Spinal cord (tissue), 10 donors: ENCODE results near the gene DGKG. TPM values are rescaled to one million over a fixed set of nuclear protein-coding genes. Genes with fewer than 3 reads are reported as not detected.

Experiments used
- DNase-seq, 6 donors: peaks; one replicate each; pipeline versions ENCODE4 v3.0.0 to v3.0.0-alpha.2; 2013 to 2015; ENCODE audit warnings: low spot score in 6 of 6, low read depth in 4 of 6
- H3K27ac ChIP-seq: one replicate; pipeline ENCODE4 v1.5.1; 2013; ENCODE audit warnings: low read depth, low read length, control low read depth
- H3K27me3 ChIP-seq: one replicate; pipeline ENCODE4 v1.6.1; 2013; ENCODE audit warnings: low read length; ENCODE audit not compliant: control insufficient read depth, insufficient read depth
- H3K36me3 ChIP-seq: one replicate; pipeline ENCODE4 v1.6.1; 2013; ENCODE audit warnings: low read length; ENCODE audit not compliant: control insufficient read depth, insufficient read depth
- H3K4me1 ChIP-seq: one replicate; pipeline ENCODE4 v1.6.1; 2013; ENCODE audit warnings: low read length; ENCODE audit not compliant: control insufficient read depth, insufficient read depth
- H3K4me3 ChIP-seq: one replicate; pipeline ENCODE4 v1.5.1; 2013; ENCODE audit warnings: low read depth, low read length, control low read depth
- H3K9me3 ChIP-seq: one replicate; pipeline ENCODE4 v1.6.1; 2013; ENCODE audit warnings: low read length; ENCODE audit not compliant: control insufficient read depth, insufficient read depth
- WGBS: methylation state at CpG from one replicate; pipeline ENCODE4 v1.1.5; 2013; ENCODE audit warnings: missing lambda C conversion rate; ENCODE audit not compliant: insufficient coverage; 5-methylcytosine and 5-hydroxymethylcytosine counted together
- polyA plus RNA-seq, 2 donors: library from polyadenylated mRNA; unstranded; fragments of 120-200 nt; gene quantifications; one replicate each; pipeline ENCODE4 v1.2.1, GENCODE V29; 2013; ENCODE audit not compliant: insufficient read length in 2 of 2
- total RNA-seq, 2 donors: library from RNA; depleted of rRNA in 1 of 2; stranded (reverse); fragments of 120-200 nt in 1 of 2; fragments of >200 nt in 1 of 2; gene quantifications; one replicate each; pipeline versions ENCODE4 v1.2.3 to v1.2.4, GENCODE V29; 2013 to 2014
- donor health status: healthy.

The DGKG gene
- total and polyA plus RNA-seq, 4 donors: 5.6 to 20.6 (median 9.9) TPM

GRCh38 chr3:186118692-186119091 is 243.3 kb downstream of the DGKG start:
- H3K9me3 ChIP-seq: no peaks in the 10 kb centered on the region
- DNase-seq: no peak
- WGBS: 96% methylated on average over 5 of the region's 5 CpGs
- no peak overlapping the region for H3K4me3 ChIP-seq
- H3K27me3 ChIP-seq: peaks cover 2% of the 10 kb centered on the region
- no peak overlapping the region for H3K27ac ChIP-seq
- H3K36me3 ChIP-seq: no peaks in the 10 kb centered on the region
- no peaks in the 10 kb centered on the region for H3K4me1 ChIP-seq

- Histone ChIP-seq H3K4me3 (no peak overlapping the region), H3K36me3 (no peaks in the 10 kb centered on the region), H3K9me3 (no peaks in the 10 kb centered on the region), H3K27ac (no peak overlapping the region), H3K27me3 (peaks cover 4% of the 10 kb centered on the region), H3K4me1 (no peaks in the 10 kb centered on the region)
- DNase-seq: no peak
- 100% methylated on average over 2 of the region's 3 CpGs for WGBS
These were observed 244.4 kb downstream of the DGKG start for GRCh38 chr3:186117521-186118134.

GRCh38 chr3:186115239-186115996 is 246.6 kb downstream of the DGKG start:
- H3K9me3 ChIP-seq: no peaks in the 10 kb centered on the region
- H3K27ac ChIP-seq: no peak overlapping the region
- H3K27me3 ChIP-seq: peaks cover 16% of the 10 kb centered on the region
- H3K4me3 ChIP-seq: no peak overlapping the region
- 96% methylated on average over 9 of the region's 15 CpGs for WGBS
- no peak for DNase-seq
- H3K36me3 ChIP-seq: no peaks in the 10 kb centered on the region
- peaks cover 7% of the 10 kb centered on the region for H3K4me1 ChIP-seq

GRCh38 chr3:186110975-186111974 is 250.8 kb downstream of the DGKG start:
- H3K27ac ChIP-seq: no peak overlapping the region
- peaks cover 19% of the 10 kb centered on the region for H3K27me3 ChIP-seq
- peaks cover 35% of the 10 kb centered on the region for H3K4me1 ChIP-seq
- no peak for DNase-seq
- WGBS: 54% methylated on average over 6 of the region's 12 CpGs
- no peak overlapping the region for H3K4me3 ChIP-seq
- H3K9me3 ChIP-seq: no peaks in the 10 kb centered on the region
- no peaks in the 10 kb centered on the region for H3K36me3 ChIP-seq

- H3K27ac ChIP-seq: peak overlapping the region; percentile 70
- H3K4me3 ChIP-seq: peak overlapping the region; percentile 53
These were observed 251.9 kb downstream of the DGKG start for GRCh38 chr3:186109897-186110803.

DNA sequence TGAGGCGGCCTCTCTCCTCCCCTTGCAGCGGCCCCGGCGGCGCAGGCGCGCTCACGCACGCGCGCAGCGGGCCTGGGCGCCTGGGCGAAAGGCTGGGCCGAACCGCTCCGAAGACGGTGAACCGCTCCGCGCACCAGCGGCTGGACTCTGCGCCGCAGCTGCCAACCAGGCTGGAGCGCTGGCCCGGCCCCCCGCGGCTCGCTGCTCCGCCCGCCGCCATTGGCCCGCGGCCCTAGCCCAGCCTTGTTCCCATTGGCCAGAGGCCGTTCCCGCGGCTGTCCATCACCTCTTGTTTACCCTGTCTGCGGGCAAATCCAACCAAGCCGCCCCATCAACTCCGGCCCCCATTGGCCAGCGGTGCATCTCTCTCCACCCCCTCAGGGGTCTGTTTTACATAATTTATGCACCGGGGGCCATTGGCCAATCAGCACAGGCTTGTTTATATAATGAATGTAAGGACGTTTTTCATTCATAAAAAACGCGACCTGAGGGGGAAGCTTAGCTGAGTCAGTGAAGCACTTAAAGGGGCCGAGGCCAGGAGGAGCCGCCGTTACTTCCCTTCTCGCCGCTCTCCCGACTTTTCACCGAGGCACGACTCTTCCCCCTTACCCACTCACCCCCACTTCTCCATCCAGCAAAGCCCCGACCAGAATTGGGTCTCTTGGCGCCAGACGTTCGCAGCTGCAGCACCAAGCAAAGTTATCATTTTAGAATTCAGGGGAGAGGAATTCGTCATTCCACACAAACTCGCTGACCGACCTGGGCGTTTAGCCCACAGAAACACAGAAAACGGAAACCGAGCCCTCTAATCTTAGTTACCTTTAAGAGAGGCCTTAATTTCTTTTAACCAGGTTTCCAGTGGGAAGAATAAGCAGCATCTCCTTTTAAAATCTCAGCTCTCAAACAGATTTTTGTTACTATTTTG is 252.8 kb downstream of the DGKG start, which contains the start of gene ETV5:
ETV5 (minus strand) TSS at position 149 of the 925 bp plus-strand sequence. CDS start 3,221 bp downstream, outside the sequence.
- H3K9me3 ChIP-seq: no peaks in the 10 kb centered on the region
- peak within 1 kb of the TSS; percentile 70 for H3K4me3 ChIP-seq
- peak; percentile 87 to 100 (median 97) for DNase-seq
- H3K27ac ChIP-seq: peak within 1 kb of the TSS; percentile 84
- H3K36me3 ChIP-seq: no peaks in the 10 kb centered on the region
- WGBS: 0% methylated on average over 60 of the region's 63 CpGs
- H3K4me1 ChIP-seq: peaks cover 35% of the 10 kb centered on the region
- peaks cover 19% of the 10 kb centered on the region for H3K27me3 ChIP-seq

More at GRCh38 chr3:186109897-186110803, 251.9 kb downstream of the DGKG start:
- peak in 2 of 6 donors; percentile 78 to 82 for DNase-seq
- Histone ChIP-seq H3K36me3 (no peaks in the 10 kb centered on the region), H3K4me1 (peaks cover 35% of the 10 kb centered on the region), H3K9me3 (no peaks in the 10 kb centered on the region), H3K27me3 (peaks cover 19% of the 10 kb centered on the region)
- 4% methylated on average over 26 of the region's 35 CpGs for WGBS

DNA sequence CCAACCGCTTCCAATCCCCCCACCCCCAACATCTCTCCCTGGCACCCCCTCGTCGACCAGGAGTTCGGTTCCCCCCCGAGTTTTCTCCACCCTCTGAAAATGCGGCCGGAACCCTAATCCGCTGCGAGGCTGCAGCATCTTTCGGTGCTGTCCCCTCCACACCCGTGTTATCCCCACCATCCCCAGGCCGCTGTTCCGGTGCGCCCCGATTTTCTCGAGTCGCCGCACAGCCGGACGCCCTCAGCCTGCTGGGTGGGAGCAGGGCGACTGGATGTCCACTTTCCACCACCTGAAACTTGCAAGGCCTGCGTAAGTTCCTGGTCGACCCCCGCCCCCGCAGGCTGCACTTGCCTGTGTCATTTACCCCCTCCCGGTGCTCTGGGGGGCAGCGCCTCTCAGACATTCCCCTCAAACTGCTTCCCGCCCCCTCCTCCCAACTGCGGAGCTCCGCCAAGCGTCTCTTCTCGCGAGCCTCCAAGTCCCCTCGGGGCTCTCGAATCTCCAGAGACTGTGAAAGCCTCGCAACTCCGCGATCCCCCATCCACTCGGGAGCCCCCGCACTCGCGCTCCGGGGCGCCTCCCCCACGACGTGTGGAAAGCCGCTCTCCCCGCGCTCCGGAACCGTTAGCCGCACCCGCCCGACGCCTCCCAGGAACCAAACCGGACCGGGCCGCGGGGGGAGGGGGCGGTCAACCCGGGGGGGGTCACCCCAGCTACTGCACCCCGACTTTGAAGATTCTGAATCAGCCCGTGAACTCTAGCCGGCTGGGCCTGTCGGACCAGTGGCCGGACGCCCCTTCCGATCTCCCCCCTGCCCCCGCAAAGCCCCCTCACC is 253.7 kb downstream of the DGKG start:
- H3K36me3 ChIP-seq: no peaks in the 10 kb centered on the region
- H3K9me3 ChIP-seq: no peaks in the 10 kb centered on the region
- peak in 3 of 6 donors; percentile 57 to 87 (median 85) for DNase-seq
- H3K4me1 ChIP-seq: peaks cover 35% of the 10 kb centered on the region
- peaks cover 19% of the 10 kb centered on the region for H3K27me3 ChIP-seq
- under 1% methylated on average over 68 of the region's 69 CpGs for WGBS
- H3K4me3 ChIP-seq: peak overlapping the region; percentile 70
- H3K27ac ChIP-seq: peak overlapping the region; percentile 84
